NCI-H1417 (cell line): ENCODE data around the gene CCNT2.
"Not testable (repeated sequence)": the region's sequence is repeated elsewhere in the genome, so short reads cannot be mapped to it uniquely, and the experiment has no call there.

ENCODE experiments used
- DNase-seq, 3 experiments: peaks; one replicate each; lab custom pipeline; 2025; lab: John Stamatoyannopoulos, UW

Gene CCNT2

GRCh38 chr2:134919341-134920210, 954 bp downstream of the CCNT2 start:
- peak; percentile 15 to 79 (median 67) for DNase-seq

GRCh38 chr2:134924912-134925311, 6.3 kb downstream of the CCNT2 start:
- no peak for DNase-seq

GRCh38 chr2:134926231-134926931, 7.8 kb downstream of the CCNT2 start:
- DNase-seq, result no peak

GRCh38 chr2:134927195-134927594, 8.6 kb downstream of the CCNT2 start:
- no peak for DNase-seq

GRCh38 chr2:134932864-134933526, 14.4 kb downstream of the CCNT2 start:
- no peak for DNase-seq

- no peak for DNase-seq
These were observed 15.1 kb downstream of the CCNT2 start for GRCh38 chr2:134933732-134934131.

GRCh38 chr2:134934150-134934549, 15.5 kb downstream of the CCNT2 start:
- no peak for DNase-seq

GRCh38 chr2:134934641-134935040, 16.0 kb downstream of the CCNT2 start:
- DNase-seq, result no peak

GRCh38 chr2:134936691-134937090, 18.1 kb downstream of the CCNT2 start:
- no peak for DNase-seq

GRCh38 chr2:134943540-134943939, 24.9 kb downstream of the CCNT2 start:
- no peak for DNase-seq

- DNase-seq, result no peak
These were observed 26.4 kb downstream of the CCNT2 start for GRCh38 chr2:134944975-134945374.

GRCh38 chr2:134946073-134946472, 27.5 kb downstream of the CCNT2 start:
- no peak for DNase-seq

- DNase-seq, result no peak
These were observed 31.5 kb downstream of the CCNT2 start for GRCh38 chr2:134949981-134950708.

- DNase-seq, result no peak
These were observed 32.3 kb downstream of the CCNT2 start for GRCh38 chr2:134950886-134951285.

- DNase-seq, result no peak
These were observed 34.0 kb downstream of the CCNT2 start for GRCh38 chr2:134952608-134953007.

GRCh38 chr2:134954065-134954464, 35.4 kb downstream of the CCNT2 start:
- no peak for DNase-seq

GRCh38 chr2:134955744-134956143, 37.1 kb downstream of the CCNT2 start:
- DNase-seq, result no peak

GRCh38 chr2:134957477-134957876, 38.9 kb downstream of the CCNT2 start:
- no peak for DNase-seq

GRCh38 chr2:134967166-134967565, 48.5 kb downstream of the CCNT2 start:
- not testable (repeated sequence) for DNase-seq

GRCh38 chr2:134973241-134974138, 54.9 kb downstream of the CCNT2 start:
- DNase-seq, result no peak
